Measurements from ENCODE around the gene SIRT4. TPM values are rescaled to one million over a fixed set of nuclear protein-coding genes. Genes with fewer than 3 reads are reported as not detected.

The SIRT4 gene
- polyA plus RNA-seq, 3 donors = 0.30 to 0.72 (median 0.53) TPM

DNA sequence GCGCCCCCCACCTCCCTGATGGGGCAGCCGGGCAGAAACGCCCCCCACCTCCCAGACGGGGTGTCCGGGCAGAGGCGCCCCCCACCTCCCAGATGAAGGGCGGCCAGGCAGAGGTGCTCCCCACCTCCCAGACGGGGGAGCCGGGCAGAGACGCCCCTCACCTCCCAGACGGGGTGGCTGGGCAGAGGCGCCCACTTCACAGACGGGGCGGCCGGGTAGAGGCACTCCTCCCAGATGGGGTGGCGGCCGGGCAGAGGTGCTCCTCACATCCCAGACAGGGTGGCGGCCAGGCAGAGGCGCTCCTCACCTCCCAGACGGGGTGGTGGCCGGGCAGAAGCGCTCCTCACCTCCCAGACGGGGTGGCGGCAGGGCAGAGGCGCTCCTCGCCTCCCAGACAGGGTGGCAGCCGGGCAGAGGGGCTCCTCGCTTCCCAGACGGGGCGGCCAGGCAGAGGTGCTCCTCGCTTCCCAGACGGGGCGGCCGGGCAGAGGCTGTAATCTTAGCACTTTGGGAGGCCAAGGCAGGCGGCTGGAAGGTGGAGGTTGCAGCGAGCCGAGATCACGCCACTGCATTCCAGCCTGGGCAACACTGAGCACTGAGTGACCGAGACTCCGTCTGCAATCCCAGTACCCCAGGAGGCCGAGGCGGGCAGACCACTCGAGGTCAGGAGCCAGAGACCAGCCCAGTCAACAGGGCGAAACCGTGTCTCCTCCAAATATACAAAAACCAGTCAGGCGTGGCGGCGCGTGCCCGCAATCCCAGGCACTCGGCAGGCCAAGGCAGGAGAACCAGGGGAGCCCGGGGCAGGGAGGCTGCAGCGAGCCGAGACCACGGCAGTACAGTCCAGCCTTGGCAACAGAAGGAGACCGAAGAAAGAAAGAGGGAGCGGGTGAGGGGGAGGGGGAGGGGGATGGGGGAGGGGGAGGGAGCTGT lies 23.7 kb upstream of the SIRT4 start:
- WGBS (ENCODE audit: insufficient coverage) = 98% methylated on average over 39 of the region's 57 CpGs
- no peak overlapping the region for H3K27ac ChIP-seq (ENCODE audit: low read depth in 1 of 2, low read length in 2 of 2)
- no peak overlapping the region for H3K9ac ChIP-seq (ENCODE audit: insufficient read depth, low read length, poor library complexity, severe bottlenecking)

DNA sequence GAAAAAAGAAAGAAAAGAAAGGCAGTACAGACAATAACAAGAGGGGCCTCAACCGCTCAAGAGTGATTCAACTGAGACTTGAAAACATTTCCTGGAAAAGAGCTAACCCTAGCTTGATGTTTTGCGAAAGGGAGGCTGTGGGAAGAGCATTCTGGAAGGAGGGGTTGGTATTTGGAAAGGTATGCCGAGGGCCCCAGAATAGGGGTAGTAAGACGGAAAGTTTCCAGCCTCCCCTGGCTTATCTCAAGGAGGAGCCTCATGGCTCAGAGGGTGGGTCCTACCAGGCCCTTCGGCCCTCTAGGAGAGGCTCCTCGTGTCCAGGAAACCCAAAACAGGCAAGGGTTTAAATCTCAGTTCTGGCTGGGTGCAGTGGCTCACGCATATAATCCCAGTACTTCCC lies 18.8 kb upstream of the SIRT4 start:
- H3K27me3 Mint-ChIP-seq (ENCODE audit: low read depth in 3 of 3) = peaks cover 14 to 24% (median 21%) of the 10 kb centered on the region in 3 donors
- H4K20me1 ChIP-seq (ENCODE audit: insufficient read depth, low read length) = no peaks in the 10 kb centered on the region
- H3K36me3 ChIP-seq (replicated peaks in 1 of 2; ENCODE audit: control insufficient read depth in 1 of 2, insufficient read depth in 2 of 2, low read length in 2 of 2) = no peaks in the 10 kb centered on the region
- H3K4me1 ChIP-seq (ENCODE audit: control insufficient read depth in 1 of 2, insufficient read depth in 2 of 2, low read length in 2 of 2) = no peaks in the 10 kb centered on the region
- TF ChIP-seq, protein P1, sequence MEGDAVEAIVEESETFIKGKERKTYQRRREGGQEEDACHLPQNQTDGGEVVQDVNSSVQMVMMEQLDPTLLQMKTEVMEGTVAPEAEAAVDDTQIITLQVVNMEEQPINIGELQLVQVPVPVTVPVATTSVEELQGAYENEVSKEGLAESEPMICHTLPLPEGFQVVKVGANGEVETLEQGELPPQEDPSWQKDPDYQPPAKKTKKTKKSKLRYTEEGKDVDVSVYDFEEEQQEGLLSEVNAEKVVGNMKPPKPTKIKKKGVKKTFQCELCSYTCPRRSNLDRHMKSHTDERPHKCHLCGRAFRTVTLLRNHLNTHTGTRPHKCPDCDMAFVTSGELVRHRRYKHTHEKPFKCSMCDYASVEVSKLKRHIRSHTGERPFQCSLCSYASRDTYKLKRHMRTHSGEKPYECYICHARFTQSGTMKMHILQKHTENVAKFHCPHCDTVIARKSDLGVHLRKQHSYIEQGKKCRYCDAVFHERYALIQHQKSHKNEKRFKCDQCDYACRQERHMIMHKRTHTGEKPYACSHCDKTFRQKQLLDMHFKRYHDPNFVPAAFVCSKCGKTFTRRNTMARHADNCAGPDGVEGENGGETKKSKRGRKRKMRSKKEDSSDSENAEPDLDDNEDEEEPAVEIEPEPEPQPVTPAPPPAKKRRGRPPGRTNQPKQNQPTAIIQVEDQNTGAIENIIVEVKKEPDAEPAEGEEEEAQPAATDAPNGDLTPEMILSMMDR (IDR thresholded peaks at IDR 0.05) = no peak
- no peaks in the 10 kb centered on the region for H3K4me1 Mint-ChIP-seq
- H3K27ac Mint-ChIP-seq = no peak overlapping the region
- no peak overlapping the region for H3K9ac ChIP-seq (ENCODE audit: insufficient read depth, low read length, poor library complexity, severe bottlenecking)
- intact Hi-C loops (cut with micrococcal nuclease) = no loop called here
- no peaks in the 10 kb centered on the region for H3K36me3 Mint-ChIP-seq
- H2AFZ ChIP-seq (ENCODE audit: insufficient read depth, low read depth, low read length, poor library complexity, severe bottlenecking) = no peak overlapping the region
- H3K27ac ChIP-seq (ENCODE audit: low read depth in 1 of 2, low read length in 2 of 2) = no peak overlapping the region
- 93% methylated on average over 6 of the region's 7 CpGs for WGBS (ENCODE audit: insufficient coverage)
- peaks cover 0 to 4% (median 4%) of the 10 kb centered on the region in 7 donors for H3K9me3 Mint-ChIP-seq
- H3K79me2 ChIP-seq (ENCODE audit: insufficient read depth, low read length) = no peaks in the 10 kb centered on the region
- no peak overlapping the region for H3K4me3 Mint-ChIP-seq
- no peak for DNase-seq
- no peak overlapping the region for H3K4me3 ChIP-seq (replicated peaks in 1 of 3; ENCODE audit: low read depth in 2 of 3, low read length in 3 of 3)
- H3K4me2 ChIP-seq (replicated peaks; ENCODE audit: extremely low read depth, low read length, poor library complexity, severe bottlenecking) = no peak overlapping the region
- H3K9me3 ChIP-seq (replicated peaks in 1 of 2; ENCODE audit: control insufficient read depth in 1 of 2, insufficient read depth in 1 of 2, low read length in 2 of 2) = no peaks in the 10 kb centered on the region
- H3K27me3 ChIP-seq (ENCODE audit: control insufficient read depth in 2 of 2, insufficient read depth in 2 of 2, low read length in 2 of 2) = no peaks in the 10 kb centered on the region

More for the DNA sequence above, 23.7 kb upstream of the SIRT4 start:
- Histone ChIP-seq H3K9me3 (replicated peaks in 1 of 2; ENCODE audit: control insufficient read depth in 1 of 2, insufficient read depth in 1 of 2, low read length in 2 of 2) (no peaks in the 10 kb centered on the region), H3K79me2 (ENCODE audit: insufficient read depth, low read length) (no peaks in the 10 kb centered on the region), H3K4me2 (replicated peaks; ENCODE audit: extremely low read depth, low read length, poor library complexity, severe bottlenecking) (no peak overlapping the region), H3K27me3 (ENCODE audit: control insufficient read depth in 2 of 2, insufficient read depth in 2 of 2, low read length in 2 of 2) (no peaks in the 10 kb centered on the region), H3K4me1 (ENCODE audit: control insufficient read depth in 1 of 2, insufficient read depth in 2 of 2, low read length in 2 of 2) (no peaks in the 10 kb centered on the region), H3K4me3 (replicated peaks in 1 of 3; ENCODE audit: low read depth in 2 of 3, low read length in 3 of 3) (no peak overlapping the region), H3K36me3 (replicated peaks in 1 of 2; ENCODE audit: control insufficient read depth in 1 of 2, insufficient read depth in 2 of 2, low read length in 2 of 2) (no peaks in the 10 kb centered on the region), H4K20me1 (ENCODE audit: insufficient read depth, low read length) (no peaks in the 10 kb centered on the region), H2AFZ (ENCODE audit: insufficient read depth, low read depth, low read length, poor library complexity, severe bottlenecking) (no peak overlapping the region)
- Mint-ChIP-seq H3K27ac (no peak overlapping the region), H3K9me3 (peaks cover 0 to 6% (median 4%) of the 10 kb centered on the region in 7 donors), H3K4me3 (no peak overlapping the region), H3K27me3 (ENCODE audit: low read depth in 3 of 3) (peaks cover 11 to 13% (median 11%) of the 10 kb centered on the region in 3 donors), H3K4me1 (no peaks in the 10 kb centered on the region), H3K36me3 (no peaks in the 10 kb centered on the region)
- TF ChIP-seq, protein P1 (IDR thresholded peaks at IDR 0.05) = no peak
- intact Hi-C loops (cut with micrococcal nuclease) = no loop called here
- no peak for DNase-seq

Data from CD14-positive monocyte (primary cell).